HCT116 (cell line): ENCODE measurements around the gene MBD3L5. TPM values are rescaled to one million over a fixed set of nuclear protein-coding genes. Genes with fewer than 3 reads are reported as not detected.

Experiments
- ATAC-seq: fragments of 200-7000 bp; cut with Tn5 transposase; 2 replicates; pipeline ENCODE4 v1.9.1; 2020; ENCODE audit warnings: mild to moderate bottlenecking, moderate library complexity
- BruUV-seq: library from RNA; stranded (reverse); fragments of 400-500 nt; replicated peaks from 2 replicates; lab custom pipeline; 2021; lab: Mats Ljungman, UMichigan
- CTCF ChIA-PET: fragments of 300-600 bp; sonication (Branson Sonifier 250); formaldehyde crosslinking; loops from one replicate; lab custom pipeline; 2021; ENCODE audit warnings: antibody characterized with exemption; lab: Charles Lee
- POLR2A ChIA-PET: fragments of 300-600, 350-600 bp; sonication (Branson Sonifier 250); formaldehyde crosslinking; loops from one replicate; lab custom pipeline; 2021; ENCODE audit warnings: antibody characterized with exemption; lab: Charles Lee
- RAD21 ChIA-PET, 2 experiments: fragments of 300-600 bp; sonication (Branson Sonifier 250); formaldehyde crosslinking; loops; one replicate each; lab custom pipeline; 2023; ENCODE audit warnings: low total read pairs in 2 of 2; ENCODE audit not compliant: uncharacterized antibody in 2 of 2, unreplicated experiment in 2 of 2, low non-redundant PET in 1 of 2; lab: Charles Lee
- DNase-seq: peaks from one replicate; pipeline ENCODE4 v3.0.0-alpha.2; 2010; ENCODE audit warnings: low read depth, low spot score
- H2AFZ ChIP-seq: fragments of 200-600 bp; shearing (Covaris generic), sonication (generic); 2 replicates; pipeline ENCODE4 v1.6.1; 2017; ENCODE audit warnings: low read depth, mixed run types, mixed read lengths, antibody characterized with exemption, low read length; ENCODE audit not compliant: poor library complexity, severe bottlenecking
- H3K27ac ChIP-seq: 2 replicates; pipeline ENCODE4 v1.5.1; 2012; ENCODE audit warnings: low read depth, low read length
- H3K27me3 ChIP-seq: fragments of 200-600 bp; sonication (generic); 2 replicates; pipeline ENCODE4 v1.6.1; 2016; ENCODE audit warnings: mixed run types, low read length, mixed read lengths; ENCODE audit not compliant: insufficient read depth
- H3K36me3 ChIP-seq, 2 experiments: fragments of 200-500 bp in 1 of 2; fragments of 200-600 bp in 1 of 2; sonication (Bioruptor generic) in 1 of 2; sonication (generic) in 1 of 2; 2 replicates each; pipeline versions ENCODE4 v1.5.1 to v1.6.1; 2014 to 2016; ENCODE audit warnings: low read length in 2 of 2, inconsistent platforms in 1 of 2, mixed read lengths in 1 of 2, mixed run types in 1 of 2; ENCODE audit not compliant: insufficient read depth in 2 of 2, control insufficient read depth in 1 of 2
- H3K4me1 ChIP-seq, 2 experiments: fragments of 200-600 bp in 1 of 2; sonication (generic) in 1 of 2; 2 replicates each; pipeline versions ENCODE4 v1.5.1 to v1.6.1; 2012 to 2017; ENCODE audit warnings: low read length in 2 of 2, inconsistent platforms in 1 of 2, mild to moderate bottlenecking in 1 of 2, mixed read lengths in 1 of 2, mixed run types in 1 of 2, moderate library complexity in 1 of 2; ENCODE audit not compliant: insufficient read depth in 2 of 2, control insufficient read depth in 1 of 2
- H3K4me2 ChIP-seq: fragments of 200-600 bp; sonication (generic); 2 replicates; pipeline ENCODE4 v1.6.1; 2017; ENCODE audit warnings: mixed run types, low read length, mixed read lengths
- H3K4me3 ChIP-seq, 2 experiments: fragments of 200-600 bp in 1 of 2; sonication (generic) in 1 of 2; replicated peaks in 1 of 2; 2 replicates each; pipeline ENCODE4 v1.5.1; 2011 to 2016; ENCODE audit warnings: low read length in 2 of 2, control low read depth in 1 of 2, low read depth in 1 of 2, mild to moderate bottlenecking in 1 of 2, mixed read lengths in 1 of 2, mixed run types in 1 of 2
- H3K79me2 ChIP-seq: fragments of 200-600 bp; sonication (generic); 2 replicates; pipeline ENCODE4 v1.6.1; 2017; ENCODE audit warnings: mild to moderate bottlenecking, mixed run types, low read length, moderate library complexity, mixed read lengths; ENCODE audit not compliant: insufficient read depth
- H3K9ac ChIP-seq: fragments of 200-600 bp; sonication (generic); 2 replicates; pipeline ENCODE4 v1.6.1; 2016; ENCODE audit warnings: low read length, mixed read lengths
- H3K9me2 ChIP-seq: fragments of 200-600 bp; sonication (generic), shearing (Covaris generic); 2 replicates; pipeline ENCODE4 v1.6.1; 2017; ENCODE audit warnings: mixed run types, mild to moderate bottlenecking, moderate library complexity; ENCODE audit not compliant: insufficient read depth
- H3K9me3 ChIP-seq, 2 experiments: fragments of 200-500 bp in 1 of 2; fragments of 200-600 bp in 1 of 2; sonication (Bioruptor generic) in 1 of 2; sonication (generic) in 1 of 2; 2 replicates each; pipeline ENCODE4 v1.6.1; 2014 to 2017; ENCODE audit warnings: low read length in 2 of 2, mixed read lengths in 2 of 2, inconsistent platforms in 1 of 2, low read depth in 1 of 2, mild to moderate bottlenecking in 1 of 2, mixed run types in 1 of 2, moderate library complexity in 1 of 2; ENCODE audit not compliant: control insufficient read depth in 1 of 2, insufficient read depth in 1 of 2
- H4K20me1 ChIP-seq: fragments of 200-600 bp; sonication (generic), shearing (Covaris generic); 2 replicates; pipeline ENCODE4 v1.6.1; 2017; ENCODE audit warnings: mixed run types, mild to moderate bottlenecking, moderate library complexity; ENCODE audit not compliant: insufficient read depth
- ATF3 ChIP-seq: IDR thresholded peaks from 2 replicates; pipeline ENCODE4 v1.6.1; 2012
- CEBPB ChIP-seq: IDR thresholded peaks from 2 replicates; pipeline ENCODE4 v1.6.1; 2012; ENCODE audit warnings: low read depth
- CTCF ChIP-seq, 3 experiments: fragments of 200-600 bp in 1 of 3; sonication (generic) in 1 of 3; IDR thresholded peaks in 2 of 3; conservative IDR thresholded peaks in 1 of 3; 2 replicates each; pipeline ENCODE4 v1.5.1; 2012 to 2017; ENCODE audit warnings: low read depth in 2 of 3, low read length in 2 of 3, antibody characterized with exemption in 1 of 3, borderline replicate concordance in 1 of 3, control low read depth in 1 of 3, mild to moderate bottlenecking in 1 of 3, mixed read lengths in 1 of 3, mixed run types in 1 of 3, moderate library complexity in 1 of 3; ENCODE audit not compliant: insufficient read depth in 1 of 3
- EGR1 ChIP-seq: IDR thresholded peaks from 2 replicates; pipeline ENCODE4 v1.6.1; 2012; ENCODE audit warnings: low read depth
- ELF1 ChIP-seq: IDR thresholded peaks from 2 replicates; pipeline ENCODE4 v1.6.1; 2012; ENCODE audit warnings: low read depth, borderline replicate concordance
- EZH2 ChIP-seq: fragments of 200-600 bp; sonication (generic); IDR thresholded peaks from 2 replicates; pipeline ENCODE4 v1.6.1; 2017; ENCODE audit warnings: antibody characterized with exemption, mixed run types
- EZH2phosphoT487 ChIP-seq: fragments of 200-600 bp; IDR thresholded peaks from 2 replicates; pipeline ENCODE4 v1.6.1; 2018; ENCODE audit warnings: antibody characterized with exemption, borderline replicate concordance
- FOSL1 ChIP-seq: IDR thresholded peaks from 2 replicates; pipeline ENCODE4 v1.6.1; 2012; ENCODE audit warnings: low read depth
- JUND ChIP-seq: IDR thresholded peaks from 2 replicates; pipeline ENCODE4 v1.6.1; 2012
- MAX ChIP-seq: IDR thresholded peaks from 2 replicates; pipeline ENCODE4 v1.6.1; 2012
- POLR2AphosphoS5 ChIP-seq: IDR thresholded peaks from 2 replicates; pipeline ENCODE4 v1.6.1; 2011; ENCODE audit warnings: mild to moderate bottlenecking, low read depth, low read length, moderate library complexity
- RAD21 ChIP-seq: IDR thresholded peaks from 2 replicates; pipeline ENCODE4 v1.6.1; 2012; ENCODE audit warnings: low read depth, mild to moderate bottlenecking
- SIN3A ChIP-seq: IDR thresholded peaks from 2 replicates; pipeline ENCODE4 v1.6.1; 2012; ENCODE audit warnings: low read depth
- SP1 ChIP-seq: IDR thresholded peaks from 2 replicates; pipeline ENCODE4 v1.6.1; 2012; ENCODE audit warnings: low read depth
- SRF ChIP-seq: IDR thresholded peaks from 2 replicates; pipeline ENCODE4 v1.6.1; 2012; ENCODE audit warnings: low read depth
- TCF7L2 ChIP-seq: IDR thresholded peaks from 2 replicates; pipeline ENCODE4 v1.7.0; 2011; ENCODE audit warnings: borderline replicate concordance, inconsistent platforms; ENCODE audit not compliant: insufficient read depth, insufficient read length; ENCODE audit errors: extremely low read depth
- YY1 ChIP-seq: IDR thresholded peaks from 2 replicates; pipeline ENCODE4 v1.6.1; 2011; ENCODE audit warnings: low read length, low read depth, moderate library complexity, mild to moderate bottlenecking; ENCODE audit not compliant: insufficient replicate concordance; ENCODE audit errors: extremely low read depth
- ZBTB33 ChIP-seq: IDR thresholded peaks from 2 replicates; pipeline ENCODE4 v1.6.1; 2011; ENCODE audit warnings: mild to moderate bottlenecking, low read length, moderate library complexity; ENCODE audit not compliant: insufficient replicate concordance; ENCODE audit errors: extremely low read depth
- ZFX ChIP-seq: fragments of 450-650 bp; IDR thresholded peaks from 2 replicates; pipeline ENCODE4 v1.6.1; 2017
- intact Hi-C: fragments of 100-400 bp; cut with micrococcal nuclease; formaldehyde crosslinking; loops from 2 replicates; pipeline ENCODE4 v1.10.0; 2022
- total RNA-seq: library from RNA; stranded (reverse); gene quantifications from one replicate; pipeline ENCODE4 v1.2.1, GENCODE V29; 2021; ENCODE audit not compliant: unreplicated experiment

The MBD3L5 gene
- total RNA-seq, 1 experiment from 2014 or later = not detected

GRCh38 chr19:7000333-7000732 is 30.0 kb upstream of the MBD3L5 start:
- peaks cover 0 to 3% of the 10 kb centered on the region in 2 experiments; a peak in 1 of 4 replicates for H3K9me3 ChIP-seq
- no peaks in the 10 kb centered on the region for H3K36me3 ChIP-seq
- H3K27me3 ChIP-seq = no peaks in the 10 kb centered on the region
- H3K79me2 ChIP-seq = no peaks in the 10 kb centered on the region
- no peak overlapping the region for H3K4me2 ChIP-seq
- H4K20me1 ChIP-seq = no peaks in the 10 kb centered on the region
- no peak for ATAC-seq
- CTCF ChIA-PET = no interaction called here
- no peak overlapping the region for H3K27ac ChIP-seq
- TF ChIP-seq SRF (no peak), POLR2AphosphoS5 (no peak), SP1 (no peak), YY1 (no peak), EZH2 (no peak), JUND (no peak), SIN3A (no peak), TCF7L2 (no peak), RAD21 (no peak), ELF1 (no peak), ZBTB33 (no peak), ATF3 (no peak), CTCF (IDR thresholded peaks at IDR 0.05 in 2 of 3, conservative IDR thresholded peaks at IDR 0.05 in 1 of 3; ENCODE audit: borderline replicate concordance in 1 of 3, insufficient read depth in 1 of 3, low read depth in 2 of 3, low read length in 2 of 3) (no peak), MAX (no peak), FOSL1 (no peak), CEBPB (no peak), ZFX (no peak), EZH2phosphoT487 (no peak), EGR1 (no peak)
- TF ChIP-seq, all 23 proteins: peak for 0
- H3K9ac ChIP-seq = no peak overlapping the region
- no TSS peak for BruUV-seq
- POLR2A ChIA-PET = no interaction called here
- no peak for DNase-seq
- no peak overlapping the region for H3K4me3 ChIP-seq
- RAD21 ChIA-PET = no interaction called here
- no peaks in the 10 kb centered on the region for H3K9me2 ChIP-seq
- intact Hi-C loops = no loop called here
- no peak overlapping the region for H2AFZ ChIP-seq
- H3K4me1 ChIP-seq = no peaks in the 10 kb centered on the region
